ENCODE results near the gene ZNF19. TPM values are rescaled to one million over a fixed set of nuclear protein-coding genes. Genes with fewer than 3 reads are reported as not detected.

ZNF19 gene
- total and polyA plus RNA-seq, 4 donors: 0.73 to 2.7 (median 1.9) TPM

GRCh38 chr16:71482569-71482968 is 6.6 kb downstream of the ZNF19 start:
- no peak for DNase-seq (ENCODE audit: low spot score)
- no peak overlapping the region for H3K27ac ChIP-seq (ENCODE audit: low read depth in 1 of 2, low read length in 2 of 2)
- no peaks in the 10 kb centered on the region for H3K27me3 ChIP-seq (ENCODE audit: control insufficient read depth in 4 of 4, insufficient read depth in 4 of 4, low read length in 3 of 4)
- H3K4me3 ChIP-seq (ENCODE audit: low read depth in 1 of 3, low read length in 3 of 3): no peak overlapping the region
- no peak overlapping the region for H3K9ac ChIP-seq (ENCODE audit: low read depth in 1 of 2, low read length in 2 of 2)
- TF ChIP-seq JUND (IDR thresholded peaks at IDR 0.05): no peak
- no peak for TF ChIP-seq REST (IDR thresholded peaks at IDR 0.05)
- TF ChIP-seq YY1 (IDR thresholded peaks at IDR 0.05): no peak
- peak; percentile 54 to 62 for TF ChIP-seq HNF4A (conservative IDR thresholded peaks at IDR 0.05)
- no peak for TF ChIP-seq TAF1 (conservative IDR thresholded peaks at IDR 0.05)
- TF ChIP-seq GABPA (IDR thresholded peaks at IDR 0.05 in 1 of 2, conservative IDR thresholded peaks at IDR 0.05 in 1 of 2): peak in 1 of 2 donors; percentile 13
- TF ChIP-seq SP1 (IDR thresholded peaks at IDR 0.05): no peak
- TF ChIP-seq, protein P1, sequence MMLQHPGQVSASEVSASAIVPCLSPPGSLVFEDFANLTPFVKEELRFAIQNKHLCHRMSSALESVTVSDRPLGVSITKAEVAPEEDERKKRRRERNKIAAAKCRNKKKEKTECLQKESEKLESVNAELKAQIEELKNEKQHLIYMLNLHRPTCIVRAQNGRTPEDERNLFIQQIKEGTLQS (IDR thresholded peaks at IDR 0.05): no peak
- no peak for TF ChIP-seq EGR1 (IDR thresholded peaks at IDR 0.05; ENCODE audit: low read depth in 2 of 2)
- no peak for TF ChIP-seq RXRA (IDR thresholded peaks at IDR 0.05)
- no peak for TF ChIP-seq MAX (IDR thresholded peaks at IDR 0.05)
- TF ChIP-seq RAD21 (IDR thresholded peaks at IDR 0.05): no peak
- 62% methylated on average over 5 of the region's 5 CpGs for WGBS
- H3K9me3 ChIP-seq (ENCODE audit: control insufficient read depth in 4 of 4, low read length in 3 of 4): no peaks in the 10 kb centered on the region
- H3K4me1 ChIP-seq (ENCODE audit: control insufficient read depth in 4 of 4, insufficient read depth in 4 of 4, low read length in 3 of 4): peaks cover 2 to 27% (median 18%) of the 10 kb centered on the region in 4 donors
- H3K36me3 ChIP-seq (ENCODE audit: control insufficient read depth in 4 of 4, insufficient read depth in 3 of 4, low read depth in 1 of 4, low read length in 3 of 4): peaks cover 0 to 9% (median 4%) of the 10 kb centered on the region in 4 donors

DNA sequence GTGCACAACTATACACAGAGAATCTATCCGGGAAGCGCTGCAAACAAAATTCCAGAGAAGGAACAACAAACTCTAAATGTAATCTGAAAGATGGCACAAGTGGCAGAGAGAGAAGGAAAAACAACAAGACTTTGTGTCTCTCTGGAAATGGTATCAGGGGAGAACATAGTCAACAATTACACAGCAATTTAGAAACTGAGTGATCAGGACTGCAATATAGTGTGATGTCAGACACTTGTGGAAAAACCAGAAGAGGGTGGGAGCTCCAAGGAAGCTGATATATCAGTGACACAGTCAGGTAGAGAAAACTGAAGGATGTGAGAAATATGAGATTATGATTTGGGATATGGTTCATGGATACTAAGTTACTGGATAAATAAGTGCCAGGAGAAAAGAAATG is 8.2 kb downstream of the ZNF19 start:
- Histone ChIP-seq H3K4me3 (ENCODE audit: low read depth in 1 of 3, low read length in 3 of 3) (no peak overlapping the region), H3K9me3 (ENCODE audit: control insufficient read depth in 4 of 4, low read length in 3 of 4) (no peaks in the 10 kb centered on the region), H3K27ac (ENCODE audit: low read depth in 1 of 2, low read length in 2 of 2) (no peak overlapping the region), H3K27me3 (ENCODE audit: control insufficient read depth in 4 of 4, insufficient read depth in 4 of 4, low read length in 3 of 4) (no peaks in the 10 kb centered on the region), H3K9ac (ENCODE audit: low read depth in 1 of 2, low read length in 2 of 2) (no peak overlapping the region), H3K36me3 (ENCODE audit: control insufficient read depth in 4 of 4, insufficient read depth in 3 of 4, low read depth in 1 of 4, low read length in 3 of 4) (peaks cover 0 to 25% (median 18%) of the 10 kb centered on the region in 4 donors), H3K4me1 (ENCODE audit: control insufficient read depth in 4 of 4, insufficient read depth in 4 of 4, low read length in 3 of 4) (peaks cover 2 to 27% (median 18%) of the 10 kb centered on the region in 4 donors)
- 94% methylated on average over 2 of the region's 2 CpGs for WGBS
- no peak for TF ChIP-seq FOXA1 (IDR thresholded peaks at IDR 0.05)
- TF ChIP-seq, protein P1 (IDR thresholded peaks at IDR 0.05): no peak
- no peak for TF ChIP-seq HNF4G (IDR thresholded peaks at IDR 0.05)
- TF ChIP-seq HNF4A (conservative IDR thresholded peaks at IDR 0.05): no peak
- TF ChIP-seq GABPA (IDR thresholded peaks at IDR 0.05 in 1 of 2, conservative IDR thresholded peaks at IDR 0.05 in 1 of 2): no peak
- TF ChIP-seq REST (IDR thresholded peaks at IDR 0.05): no peak
- TF ChIP-seq TAF1 (conservative IDR thresholded peaks at IDR 0.05): no peak
- no peak for TF ChIP-seq RXRA (IDR thresholded peaks at IDR 0.05)
- TF ChIP-seq YY1 (IDR thresholded peaks at IDR 0.05): no peak
- no peak for TF ChIP-seq EGR1 (IDR thresholded peaks at IDR 0.05; ENCODE audit: low read depth in 2 of 2)
- TF ChIP-seq SP1 (IDR thresholded peaks at IDR 0.05): no peak
- no peak for TF ChIP-seq JUND (IDR thresholded peaks at IDR 0.05)
- no peak for TF ChIP-seq NR2F2 (IDR thresholded peaks at IDR 0.05)
- TF ChIP-seq MAX (IDR thresholded peaks at IDR 0.05): no peak
- no peak for TF ChIP-seq FOXA2 (IDR thresholded peaks at IDR 0.05)
- TF ChIP-seq RAD21 (IDR thresholded peaks at IDR 0.05): no peak
- no peak for DNase-seq (ENCODE audit: low spot score)

All from liver (tissue), 9 donors.